Mesodermal cell (in vitro differentiated cells): ENCODE data around the gene OR10H2.
"Not testable (repeated sequence)": the region's sequence is repeated elsewhere in the genome, so short reads cannot be mapped to it uniquely, and the experiment has no call there.

Source experiments
- H3K27ac ChIP-seq: 2 replicates; pipeline ENCODE4 v1.7.0; 2013; ENCODE audit warnings: mild to moderate bottlenecking, low read depth, low read length, moderate library complexity; ENCODE audit not compliant: severe bottlenecking
- H3K36me3 ChIP-seq: 2 replicates; pipeline ENCODE4 v1.7.1; 2013; ENCODE audit warnings: mild to moderate bottlenecking, low read length, moderate library complexity; ENCODE audit not compliant: control insufficient read depth, insufficient read depth
- H3K4me1 ChIP-seq: one replicate; pipeline ENCODE4 v1.7.1; 2013; ENCODE audit warnings: mild to moderate bottlenecking, low read length; ENCODE audit not compliant: insufficient read depth, control insufficient read depth, poor library complexity, severe bottlenecking
- H3K4me3 ChIP-seq: 2 replicates; pipeline ENCODE4 v1.7.0; 2013; ENCODE audit warnings: low read length, control low read depth, mild to moderate bottlenecking; ENCODE audit not compliant: insufficient read depth, poor library complexity, severe bottlenecking; ENCODE audit errors: extremely low read depth
- H3K9me3 ChIP-seq: 2 replicates; pipeline ENCODE4 v1.7.1; 2013; ENCODE audit warnings: mild to moderate bottlenecking, low read length, moderate library complexity; ENCODE audit not compliant: control insufficient read depth
- WGBS, 2 experiments: methylation state at CpG; one replicate each; pipeline ENCODE4 v1.1.5; 2013; ENCODE audit warnings: missing lambda C conversion rate in 2 of 2; ENCODE audit not compliant: insufficient coverage in 2 of 2; 5-methylcytosine and 5-hydroxymethylcytosine counted together

OR10H2 gene

DNA sequence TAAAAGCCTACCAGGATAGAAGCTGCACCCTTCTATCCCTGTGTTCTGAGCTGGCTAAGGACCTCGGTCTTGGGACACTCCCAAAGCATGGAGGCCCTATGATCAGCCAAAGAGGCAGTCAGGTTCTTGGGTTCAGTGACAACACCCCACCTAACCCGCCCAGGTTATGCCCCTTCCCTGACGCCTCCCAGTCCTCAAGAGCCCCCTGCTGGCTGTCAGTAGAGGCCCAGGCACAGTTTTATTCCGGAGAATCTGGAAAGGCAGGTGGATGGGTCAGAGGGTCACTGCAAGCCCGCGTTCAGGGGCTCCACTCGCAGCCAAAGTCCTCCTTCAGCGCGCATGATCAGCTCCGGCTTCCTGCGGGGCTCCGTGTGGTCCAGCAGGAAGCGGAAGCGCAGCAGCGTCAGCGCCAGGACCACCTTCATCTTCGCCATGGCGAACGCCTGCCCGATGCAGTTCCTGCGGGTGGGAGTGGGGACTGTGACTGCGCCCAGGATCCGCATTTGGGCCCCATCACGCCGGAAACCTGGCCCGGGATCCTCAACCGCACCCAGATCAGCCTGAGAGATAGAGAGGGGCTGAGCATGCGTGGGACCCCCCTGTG, 32.2 kb downstream of the OR10H2 start:
- Histone ChIP-seq H3K4me1 (no peaks in the 10 kb centered on the region), H3K9me3 (peaks cover 47% of the 10 kb centered on the region), H3K36me3 (no peaks in the 10 kb centered on the region), H3K27ac (no peak overlapping the region), H3K4me3 (no peak overlapping the region)
- WGBS, 2 experiments, result 77 to 82% methylated on average over 26 to 28 of the region's 28 CpGs

DNA sequence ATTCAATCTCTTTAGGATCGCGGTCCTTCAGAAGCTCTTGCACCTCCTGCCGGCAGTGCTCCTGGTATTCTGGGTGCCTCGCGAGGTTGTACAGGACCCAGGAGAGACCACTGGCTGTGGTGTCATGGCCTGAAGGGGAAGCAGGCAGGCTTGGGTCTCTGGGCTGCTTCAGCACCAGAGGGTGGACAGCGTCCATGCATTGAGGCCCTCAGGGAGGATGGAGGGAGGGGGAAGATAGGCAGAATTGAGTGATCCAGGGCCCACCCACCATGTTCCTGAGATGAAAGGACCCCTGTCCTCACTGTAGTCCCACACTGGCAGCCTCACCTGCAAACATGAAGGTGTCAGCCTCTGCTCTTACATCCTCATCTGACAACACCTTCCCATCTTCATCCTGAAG, 41.8 kb downstream of the OR10H2 start:
- WGBS, 2 experiments, result 88 to 90% methylated on average over 1 to 2 of the region's 6 CpGs
- no peak overlapping the region for H3K4me3 ChIP-seq
- H3K36me3 ChIP-seq, result no peaks in the 10 kb centered on the region
- peaks cover 69% of the 10 kb centered on the region for H3K9me3 ChIP-seq
- H3K4me1 ChIP-seq, result no peaks in the 10 kb centered on the region
- no peak overlapping the region for H3K27ac ChIP-seq

DNA sequence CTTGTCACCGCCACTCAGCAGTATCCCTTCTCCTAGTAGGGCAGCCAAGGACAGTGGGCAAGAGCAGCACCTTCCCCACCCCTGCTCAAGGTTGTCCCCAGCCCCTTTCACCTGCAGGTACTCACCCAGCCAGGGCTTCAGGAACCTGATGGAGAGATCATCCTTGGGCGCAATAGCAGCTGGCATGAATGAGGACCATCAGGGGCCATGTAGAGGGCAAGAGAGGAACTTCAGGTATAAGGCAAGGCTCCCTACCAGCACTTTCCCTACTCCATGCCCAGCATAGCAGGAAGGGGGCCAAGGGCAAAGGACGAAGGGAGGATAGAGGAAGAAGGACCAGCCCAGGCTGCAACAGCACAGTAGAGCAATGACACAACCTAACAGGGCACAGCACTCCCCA, 46.3 kb downstream of the OR10H2 start:
- H3K9me3 ChIP-seq, result peaks cover 68% of the 10 kb centered on the region
- not testable (repeated sequence) for H3K4me3 ChIP-seq, H3K4me1 ChIP-seq, H3K36me3 ChIP-seq, H3K27ac ChIP-seq
- 58 to 100% methylated on average over 1 to 2 of the region's 3 CpGs for WGBS, 2 experiments

DNA sequence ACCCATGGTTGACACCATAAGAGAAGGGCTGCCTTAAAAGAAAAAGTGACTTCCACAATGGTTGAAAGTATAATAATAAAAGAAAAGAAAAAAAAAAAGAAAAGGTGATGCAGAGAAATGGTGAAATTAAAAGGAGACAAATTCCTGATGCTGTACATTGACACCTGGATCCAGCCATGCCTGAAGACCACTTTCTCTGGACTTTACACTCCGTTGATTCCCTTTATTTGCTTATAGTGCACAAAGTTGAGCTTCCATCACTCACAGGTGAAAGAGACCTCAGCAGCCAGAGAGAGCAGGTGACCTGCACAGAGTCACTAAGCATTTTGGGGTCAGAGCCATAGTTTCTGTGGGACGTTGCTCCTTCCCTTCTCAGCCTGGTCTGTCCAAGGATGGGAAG, 47.4 kb downstream of the OR10H2 start:
- H3K4me3 ChIP-seq, result no peak overlapping the region
- no peaks in the 10 kb centered on the region for H3K36me3 ChIP-seq
- H3K9me3 ChIP-seq, result peaks cover 62% of the 10 kb centered on the region
- H3K4me1 ChIP-seq, result no peaks in the 10 kb centered on the region
- no peak overlapping the region for H3K27ac ChIP-seq
- WGBS, 2 experiments, result 19 to 63% methylated on average over 1 to 2 of the region's 2 CpGs

DNA sequence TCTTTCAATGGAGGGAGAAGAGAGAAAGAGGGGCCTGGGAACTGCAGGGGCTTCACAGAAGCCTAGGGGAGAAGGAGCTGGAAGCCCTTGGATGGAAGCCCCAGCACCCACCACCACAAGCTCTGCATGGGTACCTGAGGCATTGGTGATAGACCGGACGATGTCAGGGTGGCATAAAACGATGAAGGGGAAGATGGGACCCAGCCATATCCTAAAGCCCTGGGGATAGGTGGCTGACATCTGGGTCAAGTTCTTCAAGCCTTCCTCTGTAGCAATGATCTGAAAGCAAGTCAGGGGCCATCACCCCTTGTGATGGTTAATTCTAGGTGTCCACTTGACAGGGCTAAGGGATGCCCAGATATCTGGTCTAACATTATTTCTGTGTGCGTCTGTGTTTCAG, 48.4 kb downstream of the OR10H2 start:
- Histone ChIP-seq H3K27ac (no peak overlapping the region), H3K4me1 (no peaks in the 10 kb centered on the region), H3K9me3 (peaks cover 69% of the 10 kb centered on the region), H3K4me3 (no peak overlapping the region), H3K36me3 (no peaks in the 10 kb centered on the region)
- WGBS, 2 experiments, result 83 to 88% methylated on average over 1 to 4 of the region's 4 CpGs

DNA sequence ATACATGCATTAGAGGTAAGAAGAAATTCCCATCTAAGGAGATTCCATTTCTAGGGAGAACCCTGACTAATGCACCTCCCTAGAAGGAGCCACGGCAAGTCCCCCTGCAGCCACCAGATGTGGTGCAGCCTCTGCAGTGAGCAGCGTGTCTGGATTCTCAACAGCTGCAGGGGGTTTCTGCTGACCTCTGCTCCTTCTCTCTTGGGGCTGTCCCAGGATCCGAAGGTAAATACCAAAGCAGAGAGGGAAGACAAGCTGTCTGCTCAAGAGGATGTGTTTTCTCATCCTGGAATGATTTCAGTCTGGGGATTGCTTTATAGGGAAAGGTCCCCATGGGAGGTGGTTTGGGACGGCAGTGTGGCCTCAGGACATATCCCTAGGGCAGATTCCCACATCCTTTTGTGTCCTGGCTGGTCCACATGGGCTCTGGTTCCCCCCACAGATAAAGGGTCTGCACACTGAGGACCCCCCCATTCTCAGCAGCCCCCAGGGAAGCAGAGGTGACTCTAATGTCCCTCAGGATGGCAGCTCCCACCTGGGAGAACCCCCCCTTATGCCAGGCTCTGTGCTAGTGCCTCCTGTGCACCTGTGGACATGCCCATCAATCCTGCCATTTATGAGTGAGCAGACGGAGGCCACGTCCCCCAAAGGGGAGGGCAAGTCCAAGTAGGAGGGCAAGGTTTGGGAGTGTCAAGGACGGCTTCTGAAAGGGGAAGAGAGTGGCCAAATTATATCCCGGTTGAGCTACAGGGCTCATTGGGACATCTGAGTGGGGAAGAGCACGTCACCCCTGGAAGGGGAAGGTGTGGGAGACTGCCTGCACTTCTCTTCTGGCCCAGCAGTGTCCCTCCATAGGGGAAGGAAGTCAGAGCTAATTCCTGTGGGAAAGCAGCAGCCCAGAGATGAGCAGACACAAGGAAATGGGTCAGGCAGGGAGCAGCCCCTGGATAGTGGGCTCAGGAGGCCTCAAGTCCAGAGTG, 49.5 kb downstream of the OR10H2 start:
- Histone ChIP-seq H3K27ac (no peak overlapping the region), H3K4me3 (no peak overlapping the region), H3K4me1 (no peaks in the 10 kb centered on the region), H3K9me3 (peaks cover 65% of the 10 kb centered on the region), H3K36me3 (no peaks in the 10 kb centered on the region)
- WGBS, 2 experiments, result 49% methylated on average over 8 of the region's 9 CpGs
